Lower lobe of right lung (tissue), 2 donors: ENCODE data around the gene PLD1. TPM values are rescaled to one million over a fixed set of nuclear protein-coding genes. Genes with fewer than 3 reads are reported as not detected.

ENCODE experiments used
- ATAC-seq, 2 donors: fragments of 200-7000 bp; cut with Tn5 transposase; one replicate each; pipeline ENCODE4 v1.9.1; 2020 to 2022; ENCODE audit warnings: mild to moderate bottlenecking in 2 of 2, moderate library complexity in 2 of 2
- DNase-seq: peaks from one replicate; pipeline ENCODE4 v3.0.0-alpha.2; 2020
- H3K27ac ChIP-seq: fragments of 200-600 bp; one replicate; pipeline ENCODE4 v1.8.0; 2022
- H3K27me3 ChIP-seq: fragments of 200-600 bp; one replicate; pipeline ENCODE4 v1.8.0; 2022; ENCODE audit warnings: low read depth
- H3K36me3 ChIP-seq: fragments of 200-600 bp; one replicate; pipeline ENCODE4 v1.8.0; 2022; ENCODE audit warnings: mild to moderate bottlenecking
- H3K4me1 ChIP-seq: fragments of 200-600 bp; one replicate; pipeline ENCODE4 v1.8.0; 2022
- H3K4me3 ChIP-seq: fragments of 200-600 bp; one replicate; pipeline ENCODE4 v1.8.0; 2022; ENCODE audit warnings: mild to moderate bottlenecking
- H3K9me3 ChIP-seq: fragments of 200-600 bp; one replicate; pipeline ENCODE4 v1.8.0; 2022
- CTCF ChIP-seq: fragments of 200-600 bp; IDR thresholded peaks from one replicate; pipeline ENCODE4 v1.8.0; 2022; ENCODE audit warnings: antibody characterized with exemption, mild to moderate bottlenecking
- intact Hi-C: fragments of 100-400 bp; cut with DNase I; formaldehyde crosslinking; loops from one replicate; pipeline ENCODE4 v1.11.0; 2022
- total RNA-seq: library from RNA; stranded (reverse); fragmentation: NEBNext Ultra II Directional; extraction: Animal tissue kit (Norgen Biotek cat#: 25700); gene quantifications from one replicate; pipeline ENCODE4 v1.2.1, GENCODE V29; 2021
- donor health status: DM: no; HTN: yes; CAD: no; lungs with severe emphysema.

PLD1 gene
- total RNA-seq, 1 donor from 2014 or later: 27.7 TPM

GRCh38 chr3:171813278-171813896 lies 3.1 kb upstream of the PLD1 start:
- H3K4me1 ChIP-seq: peaks cover 23% of the 10 kb centered on the region
- H3K9me3 ChIP-seq: no peaks in the 10 kb centered on the region
- no peak for TF ChIP-seq CTCF
- intact Hi-C loops: no loop called here
- DNase-seq: no peak
- ATAC-seq: no peak
- no peak overlapping the region for H3K27ac ChIP-seq
- no peak overlapping the region for H3K4me3 ChIP-seq
- H3K27me3 ChIP-seq: no peaks in the 10 kb centered on the region
- H3K36me3 ChIP-seq: no peaks in the 10 kb centered on the region

- no peaks in the 10 kb centered on the region for H3K36me3 ChIP-seq
- no peak overlapping the region for H3K4me3 ChIP-seq
- TF ChIP-seq CTCF: no peak
- peaks cover 23% of the 10 kb centered on the region for H3K4me1 ChIP-seq
- ATAC-seq (no peak), DNase-seq (no peak)
- no peak overlapping the region for H3K27ac ChIP-seq
- H3K27me3 ChIP-seq: no peaks in the 10 kb centered on the region
- intact Hi-C loops: no loop called here
- no peaks in the 10 kb centered on the region for H3K9me3 ChIP-seq
Measured at GRCh38 chr3:171812811-171813210, 2.5 kb upstream of the PLD1 start.

- Histone ChIP-seq H3K4me1 (peaks cover 25% of the 10 kb centered on the region), H3K27me3 (no peaks in the 10 kb centered on the region), H3K27ac (peak overlapping the region; percentile 87), H3K4me3 (no peak overlapping the region), H3K36me3 (no peaks in the 10 kb centered on the region), H3K9me3 (no peaks in the 10 kb centered on the region)
- no peak for ATAC-seq
- DNase-seq: no peak
- intact Hi-C loops: no loop called here
- no peak for TF ChIP-seq CTCF
Measured at GRCh38 chr3:171811913-171812335, 1.6 kb upstream of the PLD1 start.

- H3K36me3 ChIP-seq: no peaks in the 10 kb centered on the region
- peak overlapping the region; percentile 87 for H3K27ac ChIP-seq
- no peaks in the 10 kb centered on the region for H3K27me3 ChIP-seq
- H3K4me1 ChIP-seq: peaks cover 30% of the 10 kb centered on the region
- peak overlapping the region; percentile 60 for H3K4me3 ChIP-seq
- no peaks in the 10 kb centered on the region for H3K9me3 ChIP-seq
- ATAC-seq (peak; percentile 9 to 51), DNase-seq (no peak)
- TF ChIP-seq CTCF: no peak
- intact Hi-C loops: no loop called here
Measured at GRCh38 chr3:171811295-171811912, 1.1 kb upstream of the PLD1 start.

- Histone ChIP-seq H3K27me3 (no peaks in the 10 kb centered on the region), H3K36me3 (no peaks in the 10 kb centered on the region), H3K4me1 (peaks cover 36% of the 10 kb centered on the region), H3K4me3 (peak overlapping the region; percentile 60), H3K27ac (peak overlapping the region; percentile 87), H3K9me3 (no peaks in the 10 kb centered on the region)
- DNase-seq: no peak
- ATAC-seq: no peak
- TF ChIP-seq CTCF: no peak
- intact Hi-C loops: no loop called here
Measured at GRCh38 chr3:171810629-171811294, 479 bp upstream of the PLD1 start.
